Measurements from ENCODE around the gene ARID5A.
"Not testable (repeated sequence)": the region's sequence is repeated elsewhere in the genome, so short reads cannot be mapped to it uniquely, and the experiment has no call there.

The ARID5A gene

GRCh38 chr2:96557421-96557820 is 20.9 kb downstream of the ARID5A start:
- not testable (repeated sequence) for FAIRE-seq

GRCh38 chr2:96558061-96558460 is 21.5 kb downstream of the ARID5A start:
- no peak for FAIRE-seq

GRCh38 chr2:96558485-96558884 is 21.9 kb downstream of the ARID5A start:
- FAIRE-seq = no peak

- no peak for FAIRE-seq
Measured at GRCh38 chr2:96564026-96564425, 27.5 kb downstream of the ARID5A start.

GRCh38 chr2:96564563-96564962 is 28.0 kb downstream of the ARID5A start:
- no peak for FAIRE-seq

GRCh38 chr2:96565111-96565510 is 28.6 kb downstream of the ARID5A start:
- FAIRE-seq = no peak

GRCh38 chr2:96568094-96568493 is 31.5 kb downstream of the ARID5A start:
- no peak for FAIRE-seq

- FAIRE-seq = no peak
Measured at GRCh38 chr2:96574364-96574763, 37.8 kb downstream of the ARID5A start.

GRCh38 chr2:96575785-96576456 is 39.4 kb downstream of the ARID5A start:
- FAIRE-seq = no peak

GRCh38 chr2:96577501-96577900 is 40.9 kb downstream of the ARID5A start:
- FAIRE-seq = no peak

- FAIRE-seq = no peak
Measured at GRCh38 chr2:96578731-96579130, 42.2 kb downstream of the ARID5A start.

GRCh38 chr2:96579422-96579821 is 42.9 kb downstream of the ARID5A start:
- FAIRE-seq = no peak

GRCh38 chr2:96580771-96581170 is 44.2 kb downstream of the ARID5A start:
- no peak for FAIRE-seq

GRCh38 chr2:96584017-96584416 is 47.5 kb downstream of the ARID5A start:
- no peak for FAIRE-seq

GRCh38 chr2:96587843-96588242 is 51.3 kb downstream of the ARID5A start:
- no peak for FAIRE-seq

GRCh38 chr2:96591054-96591453 is 54.5 kb downstream of the ARID5A start:
- no peak for FAIRE-seq

GRCh38 chr2:96591494-96591893 is 54.9 kb downstream of the ARID5A start:
- FAIRE-seq = no peak

GRCh38 chr2:96594282-96594681 is 57.7 kb downstream of the ARID5A start:
- FAIRE-seq = no peak

- no peak for FAIRE-seq
Measured at GRCh38 chr2:96594691-96595152, 58.2 kb downstream of the ARID5A start.

- FAIRE-seq = no peak
Measured at GRCh38 chr2:96596596-96596995, 60.0 kb downstream of the ARID5A start.

GRCh38 chr2:96599941-96600340 is 63.4 kb downstream of the ARID5A start:
- FAIRE-seq = no peak

- FAIRE-seq = no peak
Measured at GRCh38 chr2:96601382-96602292, 65.1 kb downstream of the ARID5A start.
